Right lobe of liver (tissue), 4 donors: ENCODE data around the gene IQSEC1.

ENCODE experiments used
- POLR2A ChIP-seq: fragments of 450-650 bp; IDR thresholded peaks from one replicate; pipeline ENCODE4 v1.6.1; 2017; ENCODE audit warnings: antibody characterized with exemption, mild to moderate bottlenecking
- TF ChIP-seq, protein P1 (sequence below), 4 donors: fragments of 200-600 bp in 3 of 4; fragments of 450-650 bp in 1 of 4; IDR thresholded peaks; one replicate each; pipeline versions ENCODE4 v1.5.1 to v1.8.0; 2016 to 2022; ENCODE audit warnings: antibody characterized with exemption in 4 of 4, mild to moderate bottlenecking in 2 of 4
- donor health status: DM: no; HTN: no; CAD: no.
- donor health status: DM: no; HTN: no; CAD: no.
- donor health status: DM: no; HTN: yes; CAD: no.

GRCh38 chr3:12921736-12922135, 151.5 kb downstream of the IQSEC1 start:
- TF ChIP-seq, protein P1, sequence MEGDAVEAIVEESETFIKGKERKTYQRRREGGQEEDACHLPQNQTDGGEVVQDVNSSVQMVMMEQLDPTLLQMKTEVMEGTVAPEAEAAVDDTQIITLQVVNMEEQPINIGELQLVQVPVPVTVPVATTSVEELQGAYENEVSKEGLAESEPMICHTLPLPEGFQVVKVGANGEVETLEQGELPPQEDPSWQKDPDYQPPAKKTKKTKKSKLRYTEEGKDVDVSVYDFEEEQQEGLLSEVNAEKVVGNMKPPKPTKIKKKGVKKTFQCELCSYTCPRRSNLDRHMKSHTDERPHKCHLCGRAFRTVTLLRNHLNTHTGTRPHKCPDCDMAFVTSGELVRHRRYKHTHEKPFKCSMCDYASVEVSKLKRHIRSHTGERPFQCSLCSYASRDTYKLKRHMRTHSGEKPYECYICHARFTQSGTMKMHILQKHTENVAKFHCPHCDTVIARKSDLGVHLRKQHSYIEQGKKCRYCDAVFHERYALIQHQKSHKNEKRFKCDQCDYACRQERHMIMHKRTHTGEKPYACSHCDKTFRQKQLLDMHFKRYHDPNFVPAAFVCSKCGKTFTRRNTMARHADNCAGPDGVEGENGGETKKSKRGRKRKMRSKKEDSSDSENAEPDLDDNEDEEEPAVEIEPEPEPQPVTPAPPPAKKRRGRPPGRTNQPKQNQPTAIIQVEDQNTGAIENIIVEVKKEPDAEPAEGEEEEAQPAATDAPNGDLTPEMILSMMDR (IDR thresholded peaks at IDR 0.05) = no peak
- no peak for TF ChIP-seq POLR2A
